HG03045 (cell line): ENCODE results near the gene STX10.

Experiments used
- ATAC-seq: cut with Tn5 transposase; IDR thresholded peaks from one replicate; pipeline ENCODE4 v1.9.1; 2021; ENCODE audit warnings: mild to moderate bottlenecking, moderate library complexity; ENCODE audit not compliant: unreplicated experiment

STX10 gene

DNA sequence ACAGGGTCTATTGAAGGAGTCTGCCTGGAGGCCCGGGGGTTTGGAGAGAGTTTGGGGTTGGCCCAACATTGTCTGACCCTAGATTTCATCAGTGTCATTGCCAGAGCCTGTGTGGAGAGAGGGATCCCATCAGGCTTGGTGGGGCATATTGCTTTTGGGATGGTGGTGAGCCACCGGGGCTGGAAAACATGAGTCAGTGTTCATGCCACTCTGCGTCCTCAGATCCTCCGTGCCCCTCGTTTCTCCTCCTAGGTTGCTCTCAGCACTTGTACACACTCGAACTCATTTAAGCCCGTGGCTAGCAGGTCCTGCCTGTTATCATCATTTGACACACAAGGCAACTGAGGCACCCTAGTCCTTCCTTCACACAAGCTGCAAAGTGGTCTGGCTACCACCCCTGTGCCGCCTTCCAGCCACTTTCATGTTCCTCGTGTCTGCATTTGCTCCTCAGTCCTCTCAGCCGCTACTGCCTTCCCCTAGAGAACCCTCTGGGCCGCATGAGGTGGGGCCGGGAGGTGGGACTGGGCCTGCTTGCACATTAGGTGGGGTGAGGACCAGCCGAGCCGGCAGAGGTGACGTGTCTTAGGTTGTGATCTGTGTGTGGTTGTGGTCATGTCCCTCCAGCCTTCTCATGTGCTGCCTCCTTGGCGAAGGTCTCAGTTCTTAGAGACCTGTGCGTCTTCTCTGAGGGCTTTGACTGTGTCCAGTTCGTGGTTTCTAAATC, 28.5 kb downstream of the STX10 start:
- ATAC-seq: no peak

DNA sequence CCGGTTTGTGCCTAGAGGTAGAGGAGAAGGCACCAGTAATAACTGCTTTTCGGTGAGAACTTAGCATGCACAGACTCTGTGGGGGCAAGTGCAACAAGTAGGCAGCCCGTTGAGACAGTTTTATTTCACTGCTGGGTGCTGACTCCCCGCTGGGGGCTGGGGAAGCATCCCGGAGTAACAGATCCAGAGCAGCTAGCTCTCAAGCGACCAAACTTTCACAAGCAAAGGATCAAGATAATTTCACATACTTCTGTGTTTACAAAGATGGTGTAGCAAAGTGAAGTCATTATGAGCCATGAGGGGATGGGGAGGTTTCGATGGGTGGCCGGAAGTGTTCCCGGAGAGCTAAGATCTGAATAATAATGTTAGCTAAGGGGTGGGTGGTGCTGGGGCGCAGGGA, 29.4 kb downstream of the STX10 start:
- no peak for ATAC-seq

DNA sequence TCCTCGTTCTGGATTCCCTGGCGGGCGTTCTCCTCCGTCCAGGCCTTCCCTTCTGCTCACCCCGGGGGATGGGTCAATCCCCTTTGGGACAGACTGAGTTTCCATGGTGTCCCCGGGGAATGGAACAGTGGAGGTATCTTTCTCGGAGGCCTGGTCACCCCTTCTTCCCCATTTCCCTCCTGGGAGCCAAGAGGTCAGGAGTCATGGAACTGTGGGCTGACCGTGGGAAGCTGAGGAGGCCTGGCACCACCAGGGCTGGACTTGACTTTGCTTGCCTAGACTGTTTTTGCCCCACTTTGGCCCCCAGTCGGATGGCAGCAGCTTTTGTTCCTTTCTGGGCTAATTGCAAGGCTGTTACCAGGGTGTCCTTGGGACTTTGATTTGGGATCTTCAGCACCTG, 30.1 kb downstream of the STX10 start:
- no peak for ATAC-seq

DNA sequence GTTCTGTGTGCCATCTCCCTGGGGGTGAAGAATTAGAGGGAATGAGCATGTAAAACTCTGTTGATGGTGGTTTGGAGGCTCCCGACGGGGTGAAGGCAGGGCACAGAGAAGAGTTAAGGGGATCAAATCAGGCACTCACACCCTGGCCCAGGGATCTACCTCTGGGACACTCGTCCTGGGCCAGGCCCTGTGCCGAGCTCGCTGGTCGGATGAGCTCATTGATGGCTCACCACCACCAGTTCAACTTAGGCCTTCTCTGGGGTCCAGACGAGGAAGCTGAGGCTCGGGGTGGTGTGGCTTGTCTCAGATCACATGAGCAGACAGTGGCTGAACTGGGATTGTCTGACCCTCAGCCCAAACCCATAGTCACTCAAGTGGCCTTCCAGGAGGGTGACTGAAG, 30.5 kb downstream of the STX10 start:
- no peak for ATAC-seq

DNA sequence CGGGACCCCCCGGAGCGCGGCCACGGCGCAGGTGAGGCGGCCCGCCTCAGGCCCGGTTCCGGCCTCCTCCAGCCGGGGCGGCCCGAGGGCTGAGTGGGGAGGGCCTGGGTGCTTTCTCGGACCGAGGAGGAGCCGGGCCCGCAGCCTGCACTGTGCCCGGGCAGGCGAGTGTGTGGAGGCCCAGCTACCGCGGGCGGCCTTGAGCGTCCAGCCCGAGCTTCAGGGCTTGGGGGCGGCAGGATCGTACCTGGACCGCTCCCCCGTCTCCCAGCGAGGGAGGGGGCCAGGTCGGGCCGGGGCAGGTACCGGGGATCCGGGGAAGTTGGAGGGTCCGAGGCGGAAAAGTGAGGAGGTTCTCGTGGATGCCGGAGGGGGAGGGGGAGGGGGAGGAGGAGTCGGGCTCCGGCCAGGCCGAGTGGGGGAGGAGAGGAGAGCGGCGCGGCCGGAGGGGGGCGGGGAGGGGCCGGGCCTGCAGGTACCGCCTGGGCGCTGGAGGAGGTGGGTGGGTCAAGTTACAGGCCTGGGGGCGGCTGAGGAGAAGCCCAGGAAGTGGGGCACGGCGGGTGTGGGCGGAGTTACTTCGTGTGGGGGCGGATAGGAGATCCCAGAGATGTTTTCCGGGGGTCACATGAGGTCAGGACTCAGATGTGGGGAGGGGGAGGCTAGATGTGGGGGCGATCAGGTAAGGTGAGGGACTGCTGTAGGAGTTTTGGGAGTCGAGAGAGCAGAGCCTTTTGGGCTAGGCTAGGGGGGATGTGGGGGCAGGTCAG, 31.6 kb downstream of the STX10 start:
- no peak for ATAC-seq

DNA sequence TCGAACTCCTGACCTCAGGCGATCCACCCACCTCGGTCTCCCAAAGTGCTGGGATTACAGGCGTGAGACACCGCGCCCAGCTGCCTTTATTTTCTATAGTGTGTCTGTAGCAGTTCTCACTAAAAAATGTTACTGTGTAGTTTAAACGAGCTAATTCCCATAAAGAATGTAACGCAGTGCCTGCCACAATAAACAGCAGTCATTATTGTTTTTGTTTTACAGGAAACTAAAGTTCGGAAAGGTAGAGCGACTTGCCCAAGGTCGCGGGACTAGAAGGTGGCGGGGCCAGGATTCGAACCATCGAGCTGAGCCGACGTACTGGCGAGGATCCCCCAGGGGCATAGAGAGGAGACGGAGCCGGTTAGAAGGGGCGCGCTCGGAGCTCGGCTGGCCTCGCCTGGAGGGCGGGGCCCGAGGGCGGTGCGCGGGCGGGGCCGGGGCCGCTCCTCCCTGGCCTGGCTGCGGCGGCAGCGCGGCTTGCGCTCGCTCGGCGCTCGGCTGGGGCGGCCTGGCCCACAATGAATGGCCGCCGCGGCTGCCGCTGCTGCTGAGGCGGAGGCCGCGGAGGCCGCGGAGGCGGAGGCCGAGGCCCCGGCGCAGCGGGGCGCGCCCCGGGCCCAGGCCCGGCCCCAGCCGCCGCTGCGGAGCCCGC, 32.3 kb downstream of the STX10 start, which contains the start of gene NACC1:
Gene NACC1, plus strand, starts transcription at position 493 of the 652 bp plus-strand sequence. CDS start 16,944 bp downstream, outside the sequence.
- ATAC-seq: peak; percentile 67

DNA sequence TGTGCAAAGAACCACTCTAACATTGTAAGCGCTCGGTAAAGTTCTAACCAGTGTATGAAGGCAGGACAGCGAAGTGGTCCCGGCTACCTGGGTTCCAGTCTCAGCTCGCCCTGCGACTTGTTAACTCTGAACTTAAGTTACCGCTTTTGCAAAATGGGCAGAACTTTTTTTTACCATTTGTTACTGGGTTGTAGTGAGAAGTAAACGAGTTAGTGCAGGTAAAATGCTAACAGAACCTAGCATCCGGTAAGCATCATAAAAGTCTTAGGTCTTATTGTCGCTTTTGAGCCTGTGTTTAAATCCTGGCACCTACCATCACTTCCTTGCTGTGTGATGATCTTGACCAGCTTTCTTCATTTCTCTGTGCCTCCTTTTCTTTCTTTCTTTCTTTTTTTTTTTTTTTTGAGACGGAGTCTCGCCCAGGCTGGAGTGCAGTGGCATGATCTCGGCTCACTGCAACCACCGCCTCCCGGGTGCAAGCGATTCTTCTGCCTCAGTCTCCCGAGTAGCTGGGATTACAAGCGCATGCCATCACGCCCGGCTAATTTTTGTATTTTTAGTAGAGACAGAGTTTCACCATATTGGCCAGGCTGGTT, 32.9 kb downstream of the STX10 start:
- no peak for ATAC-seq

DNA sequence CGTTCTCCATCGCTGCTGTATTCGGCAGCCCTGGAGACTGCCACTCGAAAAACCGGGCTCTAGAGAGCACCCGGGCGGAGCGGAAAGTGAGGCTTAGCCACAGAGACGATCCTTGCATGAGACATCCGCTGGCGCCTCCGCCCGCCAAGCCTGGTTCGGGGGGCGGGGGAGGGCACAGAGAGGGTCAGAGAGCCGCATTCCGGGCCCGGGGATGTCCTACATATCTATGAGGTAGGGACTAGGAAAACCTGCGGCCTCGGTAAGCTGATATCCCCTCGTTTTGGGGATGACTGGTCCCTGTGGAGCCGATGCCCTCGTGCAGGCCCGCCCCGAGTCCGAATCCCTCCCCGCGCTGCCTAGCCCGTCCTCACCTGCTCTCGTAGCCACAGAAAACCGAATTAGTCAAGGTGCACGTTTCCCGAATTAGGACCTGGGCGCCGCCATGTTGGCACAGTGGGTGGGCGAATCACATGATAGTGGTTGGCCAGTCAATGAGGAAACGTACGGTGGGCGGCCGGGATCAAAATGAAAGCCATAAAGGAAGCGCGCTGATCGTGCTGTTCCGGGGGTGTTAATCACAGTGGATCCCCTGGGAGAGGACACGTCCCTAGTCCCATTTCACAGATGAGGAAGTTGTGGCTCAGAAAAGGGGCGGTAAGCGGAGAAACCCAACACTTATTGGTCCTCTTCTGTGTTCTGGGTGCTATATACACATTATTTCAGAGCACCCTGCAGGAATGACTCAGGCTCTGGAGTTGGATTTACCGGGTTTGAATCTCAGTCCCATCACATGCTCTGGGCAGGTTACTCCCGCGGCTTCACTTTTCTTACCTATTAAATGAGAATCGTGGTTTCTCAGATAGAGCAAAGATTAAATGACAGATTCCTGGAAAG, 33.6 kb downstream of the STX10 start, which contains the start of gene TRMT1:
Gene TRMT1, minus strand, starts transcription at position 459 of the 894 bp plus-strand sequence. Its CDS starts 341 bp downstream, at position 118.
- ATAC-seq: peak; percentile 48

DNA sequence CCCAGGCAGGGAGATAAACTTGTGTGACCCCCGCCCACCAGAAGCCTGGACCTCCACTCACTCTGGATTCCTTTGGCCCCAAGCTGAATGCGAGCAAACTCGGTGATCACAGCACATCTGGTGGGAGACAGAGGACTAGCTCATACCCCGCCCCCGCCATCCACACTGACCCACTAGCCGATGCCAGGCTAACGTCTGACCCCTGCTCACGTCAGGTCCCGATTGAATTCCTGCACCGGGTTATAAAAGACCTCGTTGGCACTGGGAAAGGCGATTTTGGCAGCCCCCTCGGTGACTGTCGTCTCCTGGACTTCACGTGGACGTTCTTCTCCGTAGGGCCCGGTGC, 34.3 kb downstream of the STX10 start:
- ATAC-seq: no peak

DNA sequence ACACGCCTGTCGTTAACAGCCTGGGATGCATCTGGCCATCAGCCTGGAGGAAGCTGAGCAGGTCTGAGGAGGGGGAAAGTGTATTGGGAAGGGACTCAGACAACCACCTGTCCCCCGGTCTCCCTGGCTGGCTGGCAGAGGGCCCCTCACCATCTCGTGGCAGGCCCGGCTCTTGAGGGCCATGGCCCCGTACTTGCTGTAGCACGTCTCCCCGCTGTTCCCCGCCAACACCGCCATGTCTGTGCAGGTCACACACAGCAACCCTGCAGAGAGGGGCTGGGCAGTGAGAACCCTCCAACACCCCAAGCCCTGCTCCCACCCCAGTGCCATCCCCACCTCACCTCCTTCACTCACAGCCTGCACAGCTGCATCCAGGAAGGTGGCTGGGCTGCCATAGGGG, 37.6 kb downstream of the STX10 start:
- ATAC-seq: no peak

DNA sequence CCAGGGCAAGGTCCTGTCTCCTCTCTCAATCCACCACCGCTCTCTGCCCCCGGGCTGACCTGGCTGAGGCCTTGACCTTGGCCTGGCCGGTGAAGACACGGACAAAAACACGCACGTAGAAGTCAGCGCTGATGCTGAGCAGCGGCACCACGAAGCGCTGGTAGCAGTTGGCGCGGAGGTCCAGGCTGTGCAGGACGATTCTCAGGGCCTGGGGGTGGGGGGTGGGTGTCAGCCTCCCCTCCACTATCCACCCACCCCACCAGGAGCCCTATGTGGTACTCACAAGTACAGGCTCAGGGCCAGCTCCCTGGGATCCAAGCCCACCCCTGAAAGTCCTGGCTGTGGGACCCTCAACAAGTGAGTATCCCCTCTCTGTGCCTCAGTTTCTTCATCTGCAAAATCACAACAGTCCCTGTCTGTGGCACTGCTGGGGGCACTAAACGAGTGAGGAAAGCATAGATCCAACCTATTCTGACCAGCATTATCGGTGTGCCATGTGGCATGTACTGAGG, 40.0 kb downstream of the STX10 start:
- ATAC-seq: no peak

DNA sequence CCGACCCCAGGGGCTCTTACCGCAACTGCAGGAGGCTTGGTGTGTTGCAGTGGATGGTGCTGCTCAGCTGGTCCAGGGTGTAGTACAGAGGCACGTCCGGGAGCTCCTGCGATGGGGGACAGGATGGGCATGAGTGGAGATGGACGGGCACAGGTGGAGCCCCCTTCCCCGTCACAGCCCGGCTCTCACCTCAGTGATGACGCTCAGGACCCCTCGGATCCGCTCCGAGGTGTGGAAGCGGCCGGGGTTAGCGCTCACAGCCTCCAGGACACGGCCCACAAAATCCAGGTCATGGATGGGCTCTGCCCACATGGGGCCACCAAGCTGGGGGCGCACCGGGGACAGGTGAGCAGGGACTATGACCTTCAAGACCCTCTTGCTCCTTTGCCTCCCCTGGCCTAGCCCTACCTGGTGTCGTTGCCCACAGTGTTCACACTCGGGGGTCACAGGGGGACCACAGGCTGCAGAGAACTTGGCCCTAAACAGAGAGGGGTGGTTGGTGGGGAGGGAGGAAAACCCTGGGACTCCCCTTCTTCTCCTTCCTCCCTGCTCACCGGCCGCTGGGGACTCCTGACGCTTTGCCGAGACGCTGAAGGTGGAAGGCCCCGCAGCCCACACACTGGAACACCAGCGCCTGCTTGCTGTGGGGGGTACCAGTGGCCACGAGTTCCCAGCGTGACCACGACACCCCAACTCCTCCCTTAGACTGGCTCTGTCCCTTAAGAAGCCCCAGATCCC, 40.6 kb downstream of the STX10 start:
- ATAC-seq: no peak

DNA sequence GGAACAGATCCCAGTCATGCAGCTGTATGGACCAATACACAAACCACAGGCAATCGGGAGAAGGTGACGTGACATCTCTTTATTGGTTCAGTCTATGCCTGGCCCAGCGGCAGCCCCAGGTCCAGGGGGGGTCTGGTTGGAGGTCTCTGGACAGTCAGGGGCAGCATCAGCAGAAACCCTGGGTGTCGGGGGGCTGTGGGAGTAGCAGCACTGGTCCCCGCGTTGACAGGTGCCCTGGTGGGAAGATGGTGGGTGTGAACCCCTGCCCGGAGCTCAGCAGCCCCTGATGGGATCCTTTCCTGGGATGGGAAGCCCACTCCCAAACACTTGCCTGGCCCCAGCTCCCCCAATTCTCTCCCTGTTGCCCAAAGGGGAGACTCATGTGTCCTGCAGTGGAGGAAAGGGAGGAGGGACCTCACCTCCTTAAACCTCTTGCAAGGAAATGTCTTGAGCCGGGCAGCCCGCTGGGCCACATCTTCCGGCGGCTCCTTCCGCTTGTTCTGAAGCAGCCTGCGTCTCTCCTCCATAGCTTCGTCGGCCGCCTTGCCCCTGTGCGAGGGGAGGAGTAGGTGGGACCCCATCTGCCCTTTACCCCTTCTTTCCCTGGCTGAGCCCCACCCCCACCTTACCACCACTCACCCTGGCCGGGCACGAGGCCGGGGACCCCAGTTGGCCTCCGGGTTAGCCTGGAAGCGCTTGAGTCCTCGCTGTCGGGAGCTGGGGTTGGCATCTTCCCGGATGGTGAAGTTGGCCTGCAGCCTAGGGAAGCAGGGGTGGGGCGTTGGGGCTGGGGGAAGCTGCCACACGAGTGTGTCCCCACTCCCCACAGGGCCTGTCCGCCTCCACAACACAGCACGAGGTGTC, 45.1 kb downstream of the STX10 start:
- no peak for ATAC-seq

DNA sequence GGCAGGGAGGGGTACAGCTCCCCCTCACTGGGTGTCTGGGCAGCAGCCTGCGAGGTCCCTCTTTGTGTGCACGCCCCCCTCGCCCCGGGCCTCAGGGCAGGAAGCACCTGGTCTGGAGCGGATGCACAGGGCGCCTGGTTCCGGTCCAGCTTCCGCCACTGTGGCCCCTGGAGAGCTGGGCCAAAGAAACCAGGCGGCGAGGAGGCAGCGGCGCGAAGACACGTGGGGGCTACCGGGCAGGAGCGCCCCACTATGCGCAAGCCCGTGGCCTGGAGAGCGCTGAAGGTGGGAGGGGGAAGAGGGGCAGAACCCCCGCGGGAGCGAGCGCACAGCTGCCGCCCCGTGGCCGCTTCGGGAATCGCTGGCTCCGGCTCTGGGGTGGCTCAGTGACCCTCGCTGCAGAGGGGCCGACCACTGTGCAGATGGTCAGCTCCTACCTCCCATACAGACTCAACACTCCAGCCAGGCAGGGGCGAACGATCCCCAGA, 45.8 kb downstream of the STX10 start:
- peak; percentile 31 for ATAC-seq

DNA sequence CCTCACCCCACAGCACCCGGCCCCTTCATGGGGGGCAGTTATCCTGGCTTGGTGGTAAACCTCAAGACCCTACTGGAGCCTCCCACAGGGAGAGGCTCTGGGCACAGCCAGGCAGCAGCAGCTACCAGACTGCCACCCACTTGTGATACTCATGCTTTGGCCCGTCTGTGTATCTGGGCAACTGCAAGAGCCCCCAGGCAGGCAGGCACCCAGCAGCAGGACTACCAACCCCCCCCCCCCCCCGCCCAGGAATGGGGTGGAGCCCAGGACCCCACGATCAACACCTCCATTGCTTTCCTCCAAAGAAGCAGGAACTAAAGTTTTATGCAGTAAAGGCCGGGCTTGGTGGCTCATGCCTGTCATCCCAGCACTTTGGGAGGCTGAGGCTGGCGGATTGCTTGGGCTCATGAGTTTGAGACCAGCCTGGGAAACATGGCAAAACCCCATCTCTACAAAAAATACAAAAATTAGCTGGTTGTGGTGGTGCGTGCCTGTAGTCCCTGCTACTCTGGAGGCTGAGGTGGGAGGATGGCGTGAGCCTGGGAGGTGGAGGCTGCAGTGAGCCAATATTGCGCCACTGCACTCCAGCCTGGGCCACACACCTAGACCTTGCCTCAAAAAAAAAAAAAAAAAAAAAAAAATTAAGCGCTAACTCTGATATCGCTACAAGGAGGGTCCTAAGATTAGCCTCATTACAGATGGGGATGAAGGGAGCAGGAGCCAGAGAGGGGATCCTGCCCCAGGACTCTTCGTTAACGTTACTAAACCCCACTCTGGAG, 46.4 kb downstream of the STX10 start:
- ATAC-seq: no peak

DNA sequence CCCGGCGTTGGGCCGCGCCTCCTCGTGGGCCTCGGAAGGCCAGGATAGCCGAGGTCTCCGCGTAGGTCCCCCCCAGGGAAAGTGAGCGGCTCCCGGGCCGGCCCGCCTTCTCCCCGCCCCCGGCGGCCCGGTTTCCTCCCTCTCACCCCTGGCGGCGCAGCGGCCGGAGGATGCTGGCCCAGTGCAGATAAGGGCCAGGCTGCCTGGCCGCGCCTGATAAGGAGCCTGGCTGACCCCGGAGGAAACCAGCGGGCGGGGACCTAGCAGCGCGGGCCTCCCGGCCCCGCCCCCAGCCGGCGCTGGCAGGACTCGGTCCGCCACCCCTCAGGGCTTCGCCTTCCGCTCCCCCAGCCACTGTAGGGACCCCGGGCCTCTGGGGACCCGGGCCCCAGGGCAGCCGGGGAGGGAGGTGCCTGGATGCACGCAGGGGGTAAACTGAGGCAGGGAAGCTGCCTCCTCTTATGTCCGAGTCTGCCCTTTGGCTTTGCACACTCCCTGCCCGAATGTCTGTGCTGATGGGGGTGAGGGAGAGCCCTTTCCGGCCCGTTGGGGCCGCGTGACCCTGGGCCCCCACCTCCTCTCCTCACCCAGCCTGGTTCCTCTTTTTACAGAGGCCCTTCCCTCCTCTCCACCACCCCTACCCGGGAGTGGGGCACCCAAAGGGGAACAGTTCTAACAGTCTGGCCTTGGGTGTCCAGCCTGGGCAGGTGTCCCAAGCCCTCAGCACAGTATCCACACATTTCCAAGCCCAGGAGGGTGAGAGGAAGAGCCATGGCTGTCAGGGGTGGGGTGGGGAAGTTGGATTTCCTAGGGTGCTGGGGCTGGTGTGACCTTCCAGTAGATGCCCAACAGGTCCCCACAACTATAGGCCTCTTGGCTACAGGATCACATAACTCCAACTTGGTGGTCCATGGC, 47.3 kb downstream of the STX10 start, which contains the start of gene LYL1:
Gene LYL1, minus strand, starts transcription at position 193 of the 915 bp plus-strand sequence. CDS start 1,687 bp downstream, outside the sequence.
- ATAC-seq: no peak

DNA sequence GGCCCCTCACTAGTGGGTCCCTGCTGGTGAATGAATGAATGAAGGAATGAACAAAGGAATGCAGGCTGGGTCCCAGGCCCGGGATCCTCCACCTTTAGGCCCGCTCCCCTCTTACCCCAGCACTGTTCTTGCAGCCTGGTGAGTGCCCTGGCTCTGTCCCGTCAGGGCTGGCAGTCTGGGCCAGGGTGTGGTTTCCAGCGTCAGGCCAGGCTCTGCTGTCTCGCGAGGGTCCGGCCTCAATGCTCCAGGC, 47.8 kb downstream of the STX10 start:
- no peak for ATAC-seq
